HCT116 (cell line): ENCODE measurements around the gene RAD23A. TPM values are rescaled to one million over a fixed set of nuclear protein-coding genes. Genes with fewer than 3 reads are reported as not detected.

ENCODE experiments used
- ATAC-seq: fragments of 200-7000 bp; cut with Tn5 transposase; 2 replicates; pipeline ENCODE4 v1.9.1; 2020; ENCODE audit warnings: mild to moderate bottlenecking, moderate library complexity
- BruUV-seq: library from RNA; stranded (reverse); fragments of 400-500 nt; replicated peaks from 2 replicates; lab custom pipeline; 2021; lab: Mats Ljungman, UMichigan
- CTCF ChIA-PET: fragments of 300-600 bp; sonication (Branson Sonifier 250); formaldehyde crosslinking; loops from one replicate; lab custom pipeline; 2021; ENCODE audit warnings: antibody characterized with exemption; lab: Charles Lee
- POLR2A ChIA-PET: fragments of 300-600, 350-600 bp; sonication (Branson Sonifier 250); formaldehyde crosslinking; loops from one replicate; lab custom pipeline; 2021; ENCODE audit warnings: antibody characterized with exemption; lab: Charles Lee
- RAD21 ChIA-PET, 2 experiments: fragments of 300-600 bp; sonication (Branson Sonifier 250); formaldehyde crosslinking; loops; one replicate each; lab custom pipeline; 2023; ENCODE audit warnings: low total read pairs in 2 of 2; ENCODE audit not compliant: uncharacterized antibody in 2 of 2, unreplicated experiment in 2 of 2, low non-redundant PET in 1 of 2; lab: Charles Lee
- DNase-seq: peaks from one replicate; pipeline ENCODE4 v3.0.0-alpha.2; 2010; ENCODE audit warnings: low read depth, low spot score
- H2AFZ ChIP-seq: fragments of 200-600 bp; shearing (Covaris generic), sonication (generic); 2 replicates; pipeline ENCODE4 v1.6.1; 2017; ENCODE audit warnings: low read depth, mixed run types, mixed read lengths, antibody characterized with exemption, low read length; ENCODE audit not compliant: poor library complexity, severe bottlenecking
- H3K27ac ChIP-seq: 2 replicates; pipeline ENCODE4 v1.5.1; 2012; ENCODE audit warnings: low read depth, low read length
- H3K27me3 ChIP-seq: fragments of 200-600 bp; sonication (generic); 2 replicates; pipeline ENCODE4 v1.6.1; 2016; ENCODE audit warnings: mixed run types, low read length, mixed read lengths; ENCODE audit not compliant: insufficient read depth
- H3K36me3 ChIP-seq, 2 experiments: fragments of 200-500 bp in 1 of 2; fragments of 200-600 bp in 1 of 2; sonication (Bioruptor generic) in 1 of 2; sonication (generic) in 1 of 2; 2 replicates each; pipeline versions ENCODE4 v1.5.1 to v1.6.1; 2014 to 2016; ENCODE audit warnings: low read length in 2 of 2, inconsistent platforms in 1 of 2, mixed read lengths in 1 of 2, mixed run types in 1 of 2; ENCODE audit not compliant: insufficient read depth in 2 of 2, control insufficient read depth in 1 of 2
- H3K4me1 ChIP-seq, 2 experiments: fragments of 200-600 bp in 1 of 2; sonication (generic) in 1 of 2; 2 replicates each; pipeline versions ENCODE4 v1.5.1 to v1.6.1; 2012 to 2017; ENCODE audit warnings: low read length in 2 of 2, inconsistent platforms in 1 of 2, mild to moderate bottlenecking in 1 of 2, mixed read lengths in 1 of 2, mixed run types in 1 of 2, moderate library complexity in 1 of 2; ENCODE audit not compliant: insufficient read depth in 2 of 2, control insufficient read depth in 1 of 2
- H3K4me2 ChIP-seq: fragments of 200-600 bp; sonication (generic); 2 replicates; pipeline ENCODE4 v1.6.1; 2017; ENCODE audit warnings: mixed run types, low read length, mixed read lengths
- H3K4me3 ChIP-seq, 2 experiments: fragments of 200-600 bp in 1 of 2; sonication (generic) in 1 of 2; replicated peaks in 1 of 2; 2 replicates each; pipeline ENCODE4 v1.5.1; 2011 to 2016; ENCODE audit warnings: low read length in 2 of 2, control low read depth in 1 of 2, low read depth in 1 of 2, mild to moderate bottlenecking in 1 of 2, mixed read lengths in 1 of 2, mixed run types in 1 of 2
- H3K79me2 ChIP-seq: fragments of 200-600 bp; sonication (generic); 2 replicates; pipeline ENCODE4 v1.6.1; 2017; ENCODE audit warnings: mild to moderate bottlenecking, mixed run types, low read length, moderate library complexity, mixed read lengths; ENCODE audit not compliant: insufficient read depth
- H3K9ac ChIP-seq: fragments of 200-600 bp; sonication (generic); 2 replicates; pipeline ENCODE4 v1.6.1; 2016; ENCODE audit warnings: low read length, mixed read lengths
- H3K9me2 ChIP-seq: fragments of 200-600 bp; sonication (generic), shearing (Covaris generic); 2 replicates; pipeline ENCODE4 v1.6.1; 2017; ENCODE audit warnings: mixed run types, mild to moderate bottlenecking, moderate library complexity; ENCODE audit not compliant: insufficient read depth
- H3K9me3 ChIP-seq, 2 experiments: fragments of 200-500 bp in 1 of 2; fragments of 200-600 bp in 1 of 2; sonication (Bioruptor generic) in 1 of 2; sonication (generic) in 1 of 2; 2 replicates each; pipeline ENCODE4 v1.6.1; 2014 to 2017; ENCODE audit warnings: low read length in 2 of 2, mixed read lengths in 2 of 2, inconsistent platforms in 1 of 2, low read depth in 1 of 2, mild to moderate bottlenecking in 1 of 2, mixed run types in 1 of 2, moderate library complexity in 1 of 2; ENCODE audit not compliant: control insufficient read depth in 1 of 2, insufficient read depth in 1 of 2
- H4K20me1 ChIP-seq: fragments of 200-600 bp; sonication (generic), shearing (Covaris generic); 2 replicates; pipeline ENCODE4 v1.6.1; 2017; ENCODE audit warnings: mixed run types, mild to moderate bottlenecking, moderate library complexity; ENCODE audit not compliant: insufficient read depth
- ATF3 ChIP-seq: IDR thresholded peaks from 2 replicates; pipeline ENCODE4 v1.6.1; 2012
- MAX ChIP-seq: IDR thresholded peaks from 2 replicates; pipeline ENCODE4 v1.6.1; 2012
- ZFX ChIP-seq: fragments of 450-650 bp; IDR thresholded peaks from 2 replicates; pipeline ENCODE4 v1.6.1; 2017
- intact Hi-C: fragments of 100-400 bp; cut with micrococcal nuclease; formaldehyde crosslinking; loops from 2 replicates; pipeline ENCODE4 v1.10.0; 2022
- total RNA-seq: library from RNA; stranded (reverse); gene quantifications from one replicate; pipeline ENCODE4 v1.2.1, GENCODE V29; 2021; ENCODE audit not compliant: unreplicated experiment

The RAD23A gene
- total RNA-seq, 1 experiment from 2014 or later: 163 TPM

- H3K27me3 ChIP-seq: no peaks in the 10 kb centered on the region
- RAD21 ChIA-PET: no interaction called here
- H3K36me3 ChIP-seq: peaks cover 0 to 5% of the 10 kb centered on the region in 2 experiments; a peak in 1 of 4 replicates
- H3K27ac ChIP-seq: peak within 1 kb of the TSS; percentile 71; the same call in 1 of the 2 replicates
- peak within 1 kb of the TSS; percentile 78 for H3K9ac ChIP-seq
- H3K4me1 ChIP-seq: peaks cover 5 to 17% of the 10 kb centered on the region in 2 experiments; a peak in 3 of 4 replicates
- no TSS peak for BruUV-seq
- peak within 1 kb of the TSS; percentile 65 to 81 for H3K4me3 ChIP-seq
- TF ChIP-seq MAX: peak; percentile 68
- no peak for TF ChIP-seq ATF3
- TF ChIP-seq, all 23 proteins: peak for 1
- DNase-seq (no peak), ATAC-seq (peak; percentile 44)
- POLR2A ChIA-PET: no interaction called here
- Histone ChIP-seq H3K79me2 (peaks cover 17% of the 10 kb centered on the region; the same call in 1 of the 2 replicates), H3K9me2 (no peaks in the 10 kb centered on the region), H2AFZ (no peak within 1 kb of the TSS), H3K4me2 (peak within 1 kb of the TSS; percentile 96), H4K20me1 (no peaks in the 10 kb centered on the region), H3K9me3 (no peaks in the 10 kb centered on the region)
- CTCF ChIA-PET: no interaction called here
- intact Hi-C loops: no loop called here
These were observed 49.3 kb downstream of the RAD23A start, which contains the start of gene NFIX for GRCh38 chr19:12994701-12995595. Gene NFIX (plus strand): TSS chr19:12995475. CDS start chr19:12995838, 363 bp downstream.

- H3K79me2 ChIP-seq: peaks cover 17% of the 10 kb centered on the region; the same call in 1 of the 2 replicates
- TF ChIP-seq MAX (no peak; the same call in 1 of the 2 replicates), ZFX (peak; percentile 49; the same call in 1 of the 2 replicates)
- TF ChIP-seq, all 23 proteins: peak for 1
- Histone ChIP-seq H2AFZ (no peak overlapping the region), H3K27me3 (no peaks in the 10 kb centered on the region), H3K36me3 (peaks cover 0 to 5% of the 10 kb centered on the region in 2 experiments; a peak in 1 of 4 replicates), H3K9me3 (no peaks in the 10 kb centered on the region), H3K4me3 (peak overlapping the region; percentile 65 to 81), H3K9me2 (no peaks in the 10 kb centered on the region), H3K9ac (peak overlapping the region; percentile 78), H3K4me2 (peak overlapping the region; percentile 96), H3K4me1 (peaks cover 5 to 17% of the 10 kb centered on the region in 2 experiments; a peak in 3 of 4 replicates), H3K27ac (peak overlapping the region; percentile 71; the same call in 1 of the 2 replicates), H4K20me1 (no peaks in the 10 kb centered on the region)
- POLR2A ChIA-PET: no interaction called here
- intact Hi-C loops: no loop called here
- CTCF ChIA-PET: no interaction called here
- ATAC-seq (peak; percentile 51), DNase-seq (no peak)
- RAD21 ChIA-PET: no interaction called here
- BruUV-seq: no TSS peak
These were observed 50.1 kb downstream of the RAD23A start for GRCh38 chr19:12995596-12996405.
